Peyer's patch (tissue), 4 donors: ENCODE data around the gene NAV2.

Experiments
- POLR2A ChIP-seq, 2 donors: fragments of 450-650 bp; IDR thresholded peaks; one replicate each; pipeline ENCODE4 v1.5.1; 2017; ENCODE audit warnings: antibody characterized with exemption in 2 of 2, mild to moderate bottlenecking in 2 of 2, moderate library complexity in 2 of 2
- TF ChIP-seq, protein P1 (sequence below), 6 experiments: fragments of 450-650 bp in 4 of 6; fragments of 200-600 bp in 2 of 6; sonication (generic) in 1 of 6; IDR thresholded peaks; one replicate each; pipeline ENCODE4 v1.5.1; 2017 to 2019; ENCODE audit warnings: antibody characterized with exemption in 6 of 6, mild to moderate bottlenecking in 3 of 6, moderate library complexity in 1 of 6

DNA sequence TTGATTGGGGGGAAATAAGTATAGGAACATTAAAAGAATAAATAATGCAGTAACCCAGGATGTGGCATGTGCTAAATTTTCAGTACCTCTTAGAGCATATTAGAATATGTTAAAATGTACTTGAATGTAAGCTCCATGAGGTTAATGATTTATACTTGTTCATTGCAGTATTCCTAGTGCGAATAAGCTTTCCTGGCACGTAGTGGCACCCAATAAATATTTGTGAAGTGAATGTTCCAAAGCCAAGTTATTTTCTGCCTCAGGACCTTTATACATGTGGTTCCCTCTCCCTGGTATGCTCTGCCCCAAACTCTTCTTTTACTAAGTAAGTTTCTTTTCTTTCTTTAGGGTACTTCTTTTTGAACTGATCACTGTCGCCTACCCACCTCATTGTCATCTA lies 328.9 kb downstream of the NAV2 start:
- TF ChIP-seq, protein P1, sequence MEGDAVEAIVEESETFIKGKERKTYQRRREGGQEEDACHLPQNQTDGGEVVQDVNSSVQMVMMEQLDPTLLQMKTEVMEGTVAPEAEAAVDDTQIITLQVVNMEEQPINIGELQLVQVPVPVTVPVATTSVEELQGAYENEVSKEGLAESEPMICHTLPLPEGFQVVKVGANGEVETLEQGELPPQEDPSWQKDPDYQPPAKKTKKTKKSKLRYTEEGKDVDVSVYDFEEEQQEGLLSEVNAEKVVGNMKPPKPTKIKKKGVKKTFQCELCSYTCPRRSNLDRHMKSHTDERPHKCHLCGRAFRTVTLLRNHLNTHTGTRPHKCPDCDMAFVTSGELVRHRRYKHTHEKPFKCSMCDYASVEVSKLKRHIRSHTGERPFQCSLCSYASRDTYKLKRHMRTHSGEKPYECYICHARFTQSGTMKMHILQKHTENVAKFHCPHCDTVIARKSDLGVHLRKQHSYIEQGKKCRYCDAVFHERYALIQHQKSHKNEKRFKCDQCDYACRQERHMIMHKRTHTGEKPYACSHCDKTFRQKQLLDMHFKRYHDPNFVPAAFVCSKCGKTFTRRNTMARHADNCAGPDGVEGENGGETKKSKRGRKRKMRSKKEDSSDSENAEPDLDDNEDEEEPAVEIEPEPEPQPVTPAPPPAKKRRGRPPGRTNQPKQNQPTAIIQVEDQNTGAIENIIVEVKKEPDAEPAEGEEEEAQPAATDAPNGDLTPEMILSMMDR (IDR thresholded peaks at IDR 0.05), result no peak
- TF ChIP-seq POLR2A (IDR thresholded peaks at IDR 0.05), result no peak
